Measurements from ENCODE around the gene PPP2R5D. TPM values are rescaled to one million over a fixed set of nuclear protein-coding genes. Genes with fewer than 3 reads are reported as not detected.

Gene PPP2R5D
- total and polyA plus RNA-seq, 9 of the 15 experiments (the other 6 are each of a cell fraction or from before 2014, with no cell fraction given): 1.3 to 96.1 (median 38.4) TPM

DNA sequence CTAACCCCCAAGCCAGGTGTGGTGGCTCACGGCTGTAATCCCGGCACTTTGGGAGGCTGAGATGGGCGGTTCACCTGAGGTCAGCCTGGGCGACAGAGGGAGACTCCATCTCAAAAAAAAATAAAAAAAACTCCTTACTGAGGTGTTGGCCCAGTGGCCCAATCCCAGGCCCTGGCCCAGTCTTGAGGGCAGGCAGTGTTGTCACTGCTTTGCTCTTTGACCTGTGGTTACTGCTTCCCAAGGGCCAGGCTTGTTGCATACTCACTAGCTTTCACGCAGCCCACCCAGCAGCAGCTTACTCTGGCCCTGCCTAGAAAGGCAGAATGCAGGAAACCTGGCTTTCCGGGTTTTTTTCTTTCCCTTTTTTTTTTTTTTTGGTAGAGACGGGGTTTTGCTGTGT lies 41.9 kb upstream of the PPP2R5D start:
- DNase-seq (ENCODE audit: extremely low read depth in 1 of 4, low spot score in 3 of 4) (peak in 2 of 4 experiments; percentile 2 to 8), FAIRE-seq (no peak), ATAC-seq (no peak)
- Histone ChIP-seq H3K9ac (ENCODE audit: insufficient read depth in 1 of 2, low read depth in 2 of 2, low read length in 2 of 2) (peak overlapping the region in 1 of 2 experiments; percentile 24; a peak in 1 of 4 replicates), H3K4me2 (ENCODE audit: insufficient read depth, low read length) (no peak overlapping the region), H3K79me2 (ENCODE audit: control insufficient read depth, insufficient read depth, low read length) (no peaks in the 10 kb centered on the region), H3K4me3 (no peak overlapping the region), H3K27me3 (ENCODE audit: control insufficient read depth in 2 of 2, insufficient read depth in 2 of 2, low read length in 2 of 2) (no peaks in the 10 kb centered on the region), H3K9me3 (replicated peaks; ENCODE audit: control insufficient read depth, insufficient read depth, low read depth, low read length) (no peaks in the 10 kb centered on the region), H3K36me3 (ENCODE audit: control insufficient read depth, insufficient read depth, low read length) (peaks cover 31% of the 10 kb centered on the region; the same call in 2 of the 3 replicates), H2AFZ (ENCODE audit: low read depth, low read length) (no peak overlapping the region), H4K20me1 (replicated peaks; ENCODE audit: control insufficient read depth, insufficient read depth, low read length) (no peaks in the 10 kb centered on the region), H3K9me1 (ENCODE audit: control insufficient read depth, insufficient read depth, low read length) (no peaks in the 10 kb centered on the region), H3K27ac (ENCODE audit: extremely low read depth, low read depth, low read length) (no peak overlapping the region), H3K4me1 (replicated peaks in 1 of 2; ENCODE audit: control insufficient read depth in 2 of 2, insufficient read depth in 2 of 2, low read length in 2 of 2) (peaks cover 0 to 4% of the 10 kb centered on the region in 2 experiments; a peak in 1 of 5 replicates)
- CTCF ChIA-PET (ENCODE audit: low intra/inter-chr PET ratio): no interaction called here
- BruUV-seq (replicated peaks): no TSS peak
- in situ Hi-C loops (cut with MboI) (no loop called here), intact Hi-C loops (cut with micrococcal nuclease) (no loop called here)
- POLR2A ChIA-PET: interaction anchor here (1.8 kb wide), 1 partner anchor 13 kb away, joined by 7 read pairs; the partner anchor contains the start of gene CNPY3
- WGBS (ENCODE audit: insufficient coverage, low coverage, missing lambda C conversion rate): 81% methylated on average over 6 of the region's 7 CpGs
- TF ChIP-seq, protein P1, sequence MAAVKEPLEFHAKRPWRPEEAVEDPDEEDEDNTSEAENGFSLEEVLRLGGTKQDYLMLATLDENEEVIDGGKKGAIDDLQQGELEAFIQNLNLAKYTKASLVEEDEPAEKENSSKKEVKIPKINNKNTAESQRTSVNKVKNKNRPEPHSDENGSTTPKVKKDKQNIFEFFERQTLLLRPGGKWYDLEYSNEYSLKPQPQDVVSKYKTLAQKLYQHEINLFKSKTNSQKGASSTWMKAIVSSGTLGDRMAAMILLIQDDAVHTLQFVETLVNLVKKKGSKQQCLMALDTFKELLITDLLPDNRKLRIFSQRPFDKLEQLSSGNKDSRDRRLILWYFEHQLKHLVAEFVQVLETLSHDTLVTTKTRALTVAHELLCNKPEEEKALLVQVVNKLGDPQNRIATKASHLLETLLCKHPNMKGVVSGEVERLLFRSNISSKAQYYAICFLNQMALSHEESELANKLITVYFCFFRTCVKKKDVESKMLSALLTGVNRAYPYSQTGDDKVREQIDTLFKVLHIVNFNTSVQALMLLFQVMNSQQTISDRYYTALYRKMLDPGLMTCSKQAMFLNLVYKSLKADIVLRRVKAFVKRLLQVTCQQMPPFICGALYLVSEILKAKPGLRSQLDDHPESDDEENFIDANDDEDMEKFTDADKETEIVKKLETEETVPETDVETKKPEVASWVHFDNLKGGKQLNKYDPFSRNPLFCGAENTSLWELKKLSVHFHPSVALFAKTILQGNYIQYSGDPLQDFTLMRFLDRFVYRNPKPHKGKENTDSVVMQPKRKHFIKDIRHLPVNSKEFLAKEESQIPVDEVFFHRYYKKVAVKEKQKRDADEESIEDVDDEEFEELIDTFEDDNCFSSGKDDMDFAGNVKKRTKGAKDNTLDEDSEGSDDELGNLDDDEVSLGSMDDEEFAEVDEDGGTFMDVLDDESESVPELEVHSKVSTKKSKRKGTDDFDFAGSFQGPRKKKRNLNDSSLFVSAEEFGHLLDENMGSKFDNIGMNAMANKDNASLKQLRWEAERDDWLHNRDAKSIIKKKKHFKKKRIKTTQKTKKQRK (IDR thresholded peaks at IDR 0.05; ENCODE audit: borderline replicate concordance, low read depth, low read length): no peak
- no peak for TF ChIP-seq FOXJ2 (tag; IDR thresholded peaks at IDR 0.05)
- TF ChIP-seq DACH1 (IDR thresholded peaks at IDR 0.05; ENCODE audit: partially characterized antibody): no peak
- TF ChIP-seq TARDBP (IDR thresholded peaks at IDR 0.05): no peak
- TF ChIP-seq NFATC3 (IDR thresholded peaks at IDR 0.05): no peak
- TF ChIP-seq NFE2 (IDR thresholded peaks at IDR 0.05; ENCODE audit: low read depth): no peak
- TF ChIP-seq ZNF699 (CRISPR knock-in tag; IDR thresholded peaks at IDR 0.05; ENCODE audit: insufficient replicate concordance): no peak
- TF ChIP-seq FOXK2 (conservative IDR thresholded peaks at IDR 0.05 in 1 of 2, IDR thresholded peaks at IDR 0.05 in 1 of 2; ENCODE audit: low read depth in 2 of 2): no peak
- TF ChIP-seq THRAP3 (IDR thresholded peaks at IDR 0.05; ENCODE audit: borderline replicate concordance): no peak

Data from K562 (cell line).